WERI-Rb-1 (cell line): ENCODE data around the gene GALNT9.

ENCODE experiments used
- DNase-seq: peaks from one replicate; pipeline ENCODE4 v3.0.0-alpha.2; 2020
- H3K27ac ChIP-seq: fragments of 250-450 bp; sonication (Bioruptor Pico); 2 replicates; pipeline ENCODE4 v1.5.1; 2020; ENCODE audit warnings: mild to moderate bottlenecking, moderate library complexity
- H3K27me3 ChIP-seq: fragments of 250-450 bp; sonication (Bioruptor Pico); 2 replicates; pipeline ENCODE4 v1.5.1; 2021; ENCODE audit warnings: mild to moderate bottlenecking, low read depth, moderate library complexity; ENCODE audit not compliant: insufficient read depth, severe bottlenecking
- H3K36me3 ChIP-seq: fragments of 250-450 bp; sonication (Bioruptor Pico); 2 replicates; pipeline ENCODE4 v1.5.1; 2020; ENCODE audit warnings: mild to moderate bottlenecking, moderate library complexity
- H3K4me3 ChIP-seq: 2 replicates; pipeline ENCODE4 v1.5.1; 2011; ENCODE audit warnings: low read depth, mild to moderate bottlenecking, control low read depth, low read length
- H3K9me3 ChIP-seq: fragments of 250-450 bp; sonication (Bioruptor Pico); 2 replicates; pipeline ENCODE4 v1.5.1; 2021; ENCODE audit warnings: mild to moderate bottlenecking, moderate library complexity; ENCODE audit not compliant: severe bottlenecking
- CTCF ChIP-seq: IDR thresholded peaks from 2 replicates; pipeline ENCODE4 v1.5.1; 2011; ENCODE audit warnings: low read depth, mild to moderate bottlenecking, control low read depth, inconsistent platforms, low read length

The GALNT9 gene

DNA sequence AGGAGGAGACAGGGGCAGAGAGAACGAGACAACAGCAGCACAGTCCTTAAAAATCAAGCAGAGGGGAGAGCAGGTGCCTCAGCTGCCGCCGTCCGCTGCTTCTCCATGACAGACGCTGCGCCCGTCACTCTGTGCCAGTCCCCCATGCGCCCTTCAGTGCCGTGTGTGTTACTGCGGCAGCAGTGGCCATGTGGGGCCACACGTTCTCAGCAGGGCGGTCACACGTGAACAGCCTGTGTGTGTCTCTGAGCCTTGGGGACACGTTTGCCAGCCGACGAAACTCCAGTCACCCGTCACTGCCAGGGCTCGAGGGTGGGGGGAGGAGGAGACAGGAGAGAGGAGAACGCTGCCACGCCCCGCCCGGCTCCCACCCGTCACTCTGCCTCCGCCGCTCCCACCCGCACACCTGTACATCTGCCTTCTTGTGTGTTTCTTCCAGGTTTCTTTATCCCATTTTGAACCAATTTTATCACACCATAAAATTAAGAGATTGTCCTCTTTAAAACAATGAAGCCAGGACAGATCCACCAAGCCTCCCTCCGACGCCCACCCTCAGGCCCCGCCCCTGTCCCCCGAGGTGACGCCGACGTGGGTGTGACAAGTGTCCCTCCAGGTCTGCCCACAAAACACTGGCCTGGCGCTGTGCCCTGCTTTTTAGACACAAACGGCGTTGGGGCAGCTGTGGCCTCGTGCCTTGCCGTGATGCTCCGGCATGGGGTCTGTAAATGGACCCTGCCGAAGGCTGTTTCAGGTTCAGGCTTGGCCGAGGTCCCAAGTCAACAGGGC is 58.2 kb downstream of the GALNT9 start:
- Histone ChIP-seq H3K4me3 (no peak overlapping the region), H3K9me3 (no peaks in the 10 kb centered on the region), H3K27ac (no peak overlapping the region), H3K36me3 (no peaks in the 10 kb centered on the region), H3K27me3 (no peaks in the 10 kb centered on the region)
- DNase-seq = no peak
- no peak for TF ChIP-seq CTCF

DNA sequence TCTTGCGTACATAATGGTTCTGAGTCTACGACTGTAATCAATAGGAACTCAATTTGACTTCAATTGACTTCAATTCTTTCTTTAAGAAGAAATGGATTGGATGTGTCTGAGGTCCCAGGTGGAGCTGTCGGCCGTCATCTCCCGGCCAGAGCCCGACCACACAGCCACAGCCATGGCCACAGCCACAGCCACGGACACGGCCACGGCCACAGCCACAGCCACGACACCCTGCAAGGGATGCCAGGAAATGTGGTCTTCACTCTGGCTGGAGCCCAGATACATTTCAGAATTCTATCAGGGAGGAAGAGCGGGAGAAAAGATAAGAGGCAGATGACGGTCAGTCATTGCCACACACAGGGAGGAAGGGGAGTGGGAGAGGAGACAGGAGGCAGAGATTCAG is 58.9 kb downstream of the GALNT9 start:
- Histone ChIP-seq H3K9me3 (no peaks in the 10 kb centered on the region), H3K4me3 (no peak overlapping the region), H3K27ac (no peak overlapping the region), H3K27me3 (no peaks in the 10 kb centered on the region), H3K36me3 (no peaks in the 10 kb centered on the region)
- DNase-seq = no peak
- TF ChIP-seq CTCF = no peak

DNA sequence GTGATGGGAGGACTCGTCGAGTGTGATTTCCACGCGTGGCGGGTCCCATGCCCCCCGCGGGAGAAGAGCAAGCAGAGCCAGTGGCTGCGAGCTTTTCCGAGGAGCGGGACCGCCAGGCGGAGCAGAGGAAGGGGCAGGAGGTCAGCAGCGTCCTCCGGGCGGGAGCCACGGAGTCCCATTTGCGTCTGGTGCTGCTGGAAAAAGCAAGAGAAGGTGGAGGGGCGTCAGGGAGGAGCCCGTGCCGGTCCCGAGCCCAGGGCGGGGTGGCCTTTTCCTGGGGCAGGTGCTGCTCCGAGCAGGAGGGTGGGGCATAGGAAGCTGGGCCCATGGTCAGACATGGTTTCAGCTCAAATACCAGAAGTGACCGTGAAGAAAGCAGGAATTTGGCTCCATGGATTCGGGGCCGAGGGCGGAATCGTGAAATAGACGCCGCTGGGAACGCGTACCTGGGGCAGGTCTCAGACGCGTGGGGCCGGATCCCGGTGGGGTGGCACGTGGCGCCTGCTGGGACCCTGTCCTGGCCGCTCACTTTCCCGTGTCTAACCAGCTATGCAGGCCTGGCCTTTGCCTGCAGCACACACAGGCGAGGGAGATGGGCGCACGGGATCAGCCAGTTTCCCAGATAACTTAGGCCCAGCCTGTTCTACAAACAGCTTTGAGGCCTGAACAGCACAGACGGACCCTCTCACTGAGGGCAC is 60.0 kb downstream of the GALNT9 start:
- Histone ChIP-seq H3K36me3 (no peaks in the 10 kb centered on the region), H3K27ac (no peak overlapping the region), H3K4me3 (no peak overlapping the region), H3K9me3 (no peaks in the 10 kb centered on the region), H3K27me3 (no peaks in the 10 kb centered on the region)
- no peak for DNase-seq
- no peak for TF ChIP-seq CTCF

- Histone ChIP-seq H3K4me3 (no peak overlapping the region), H3K27ac (no peak overlapping the region), H3K36me3 (no peaks in the 10 kb centered on the region), H3K27me3 (no peaks in the 10 kb centered on the region), H3K9me3 (no peaks in the 10 kb centered on the region)
- TF ChIP-seq CTCF = no peak
- no peak for DNase-seq
Observed at GRCh38 chr12:132268674-132269073, 60.7 kb downstream of the GALNT9 start.

- TF ChIP-seq CTCF = no peak
- Histone ChIP-seq H3K4me3 (no peak overlapping the region), H3K9me3 (no peaks in the 10 kb centered on the region), H3K27me3 (no peaks in the 10 kb centered on the region), H3K36me3 (no peaks in the 10 kb centered on the region), H3K27ac (no peak overlapping the region)
- no peak for DNase-seq
Observed at GRCh38 chr12:132267873-132268272, 61.5 kb downstream of the GALNT9 start.
